ENCODE measurements around the gene FNTB. TPM values are rescaled to one million over a fixed set of nuclear protein-coding genes. Genes with fewer than 3 reads are reported as not detected.

The FNTB gene
- total RNA-seq, 1 donor from 2014 or later = 19.9 TPM

GRCh38 chr14:65045709-65046108 is 59.0 kb downstream of the FNTB start:
- no peak overlapping the region for H3K27ac Mint-ChIP-seq (ENCODE audit: unreplicated experiment)
- no peak for FAIRE-seq

GRCh38 chr14:65052832-65053231 is 66.1 kb downstream of the FNTB start:
- no peaks in the 10 kb centered on the region for H3K27me3 Mint-ChIP-seq (ENCODE audit: low read depth, unreplicated experiment)
- Histone ChIP-seq H3K4me2 (ENCODE audit: low read length) (no peak overlapping the region), H3K27ac (ENCODE audit: low read depth, low read length) (no peak overlapping the region), H3K27me3 (ENCODE audit: insufficient read depth, low read length) (no peaks in the 10 kb centered on the region), H3K36me3 (ENCODE audit: insufficient read depth, low read length) (peaks cover 2% of the 10 kb centered on the region), H3K9ac (ENCODE audit: low read length) (no peak overlapping the region), H3K4me1 (ENCODE audit: insufficient read depth, low read length) (no peaks in the 10 kb centered on the region), H3K9me3 (ENCODE audit: insufficient read depth, low read depth, low read length) (no peaks in the 10 kb centered on the region), H2AFZ (ENCODE audit: low read depth, low read length) (no peak overlapping the region), H4K20me1 (ENCODE audit: insufficient read depth, low read length) (no peaks in the 10 kb centered on the region), H3K4me3 (ENCODE audit: insufficient read depth, low read depth, low read length) (no peak overlapping the region), H3K79me2 (ENCODE audit: insufficient read depth, low read length) (no peaks in the 10 kb centered on the region)
- no peak for TF ChIP-seq CTCF (IDR thresholded peaks at IDR 0.05; ENCODE audit: insufficient read depth, low read depth, low read length)
- TF ChIP-seq EZH2 (IDR thresholded peaks at IDR 0.05; ENCODE audit: insufficient read depth, low read length) = no peak
- H3K9me3 Mint-ChIP-seq (ENCODE audit: unreplicated experiment) = no peaks in the 10 kb centered on the region
- FAIRE-seq (no peak), DNase-seq (ENCODE audit: low read depth) (no peak)
- H3K27ac Mint-ChIP-seq (ENCODE audit: unreplicated experiment) = no peak overlapping the region
- no peaks in the 10 kb centered on the region for H3K4me1 Mint-ChIP-seq (ENCODE audit: low read depth, unreplicated experiment)
- H3K4me3 Mint-ChIP-seq (ENCODE audit: unreplicated experiment) = no peak overlapping the region
- peaks cover 5% of the 10 kb centered on the region for H3K36me3 Mint-ChIP-seq (ENCODE audit: low read depth, unreplicated experiment)

More at GRCh38 chr14:65045709-65046108, 59.0 kb downstream of the FNTB start:
- no peak for DNase-seq (ENCODE audit: low read depth)
- Mint-ChIP-seq H3K4me1 (ENCODE audit: low read depth, unreplicated experiment) (no peaks in the 10 kb centered on the region), H3K9me3 (ENCODE audit: unreplicated experiment) (no peaks in the 10 kb centered on the region), H3K4me3 (ENCODE audit: unreplicated experiment) (no peak overlapping the region), H3K36me3 (ENCODE audit: low read depth, unreplicated experiment) (peaks cover 18% of the 10 kb centered on the region), H3K27me3 (ENCODE audit: low read depth, unreplicated experiment) (no peaks in the 10 kb centered on the region)
- H3K4me3 ChIP-seq (ENCODE audit: insufficient read depth, low read depth, low read length) = no peak overlapping the region
- no peak overlapping the region for H2AFZ ChIP-seq (ENCODE audit: low read depth, low read length)
- H3K79me2 ChIP-seq (ENCODE audit: insufficient read depth, low read length) = no peaks in the 10 kb centered on the region
- H3K27ac ChIP-seq (ENCODE audit: low read depth, low read length) = no peak overlapping the region
- H3K4me1 ChIP-seq (ENCODE audit: insufficient read depth, low read length) = peaks cover 7% of the 10 kb centered on the region
- H3K9ac ChIP-seq (ENCODE audit: low read length) = no peak overlapping the region
- peaks cover 5% of the 10 kb centered on the region for H3K36me3 ChIP-seq (ENCODE audit: insufficient read depth, low read length)
- no peaks in the 10 kb centered on the region for H3K9me3 ChIP-seq (ENCODE audit: insufficient read depth, low read depth, low read length)
- no peak for TF ChIP-seq CTCF (IDR thresholded peaks at IDR 0.05; ENCODE audit: insufficient read depth, low read depth, low read length)
- no peak for TF ChIP-seq EZH2 (IDR thresholded peaks at IDR 0.05; ENCODE audit: insufficient read depth, low read length)
- H3K27me3 ChIP-seq (ENCODE audit: insufficient read depth, low read length) = no peaks in the 10 kb centered on the region
- H4K20me1 ChIP-seq (ENCODE audit: insufficient read depth, low read length) = no peaks in the 10 kb centered on the region
- H3K4me2 ChIP-seq (ENCODE audit: low read length) = no peak overlapping the region

DNA sequence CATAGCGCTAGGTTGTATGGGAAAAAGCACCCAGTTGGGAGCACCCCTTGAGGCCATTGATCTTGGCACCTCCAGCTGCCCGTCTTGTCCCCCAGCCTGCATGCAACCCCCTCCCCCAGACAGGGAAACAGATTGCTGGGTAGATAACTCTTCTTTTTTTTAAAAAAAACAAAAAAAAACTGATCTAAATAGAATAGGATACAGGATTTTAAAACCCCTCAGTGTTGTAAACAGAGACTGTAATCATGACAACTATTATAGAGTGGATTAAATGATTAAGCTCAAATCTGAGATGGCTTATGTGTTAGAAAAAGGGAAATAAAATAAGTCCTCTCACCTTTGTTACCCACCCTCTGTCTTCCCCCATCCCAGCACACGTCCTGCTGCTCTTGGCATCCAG is 66.8 kb downstream of the FNTB start:
- Histone ChIP-seq H3K4me2 (ENCODE audit: low read length) (no peak overlapping the region), H3K79me2 (ENCODE audit: insufficient read depth, low read length) (no peaks in the 10 kb centered on the region), H3K4me1 (ENCODE audit: insufficient read depth, low read length) (no peaks in the 10 kb centered on the region), H3K36me3 (ENCODE audit: insufficient read depth, low read length) (peaks cover 2% of the 10 kb centered on the region), H2AFZ (ENCODE audit: low read depth, low read length) (no peak overlapping the region), H4K20me1 (ENCODE audit: insufficient read depth, low read length) (no peaks in the 10 kb centered on the region), H3K27ac (ENCODE audit: low read depth, low read length) (no peak overlapping the region), H3K27me3 (ENCODE audit: insufficient read depth, low read length) (no peaks in the 10 kb centered on the region), H3K9ac (ENCODE audit: low read length) (no peak overlapping the region), H3K9me3 (ENCODE audit: insufficient read depth, low read depth, low read length) (no peaks in the 10 kb centered on the region), H3K4me3 (ENCODE audit: insufficient read depth, low read depth, low read length) (no peak overlapping the region)
- Mint-ChIP-seq H3K4me1 (ENCODE audit: low read depth, unreplicated experiment) (no peaks in the 10 kb centered on the region), H3K4me3 (ENCODE audit: unreplicated experiment) (no peak overlapping the region), H3K27me3 (ENCODE audit: low read depth, unreplicated experiment) (no peaks in the 10 kb centered on the region), H3K9me3 (ENCODE audit: unreplicated experiment) (no peaks in the 10 kb centered on the region), H3K27ac (ENCODE audit: unreplicated experiment) (no peak overlapping the region), H3K36me3 (ENCODE audit: low read depth, unreplicated experiment) (peaks cover 5% of the 10 kb centered on the region)
- no peak for FAIRE-seq
- no peak for DNase-seq (ENCODE audit: low read depth)
- TF ChIP-seq EZH2 (IDR thresholded peaks at IDR 0.05; ENCODE audit: insufficient read depth, low read length) (no peak), CTCF (IDR thresholded peaks at IDR 0.05; ENCODE audit: insufficient read depth, low read depth, low read length) (no peak)

All from astrocyte (in vitro differentiated cells and primary cell).